WTC11 (cell line): ENCODE data around the gene RTEL1. TPM values are rescaled to one million over a fixed set of nuclear protein-coding genes. Genes with fewer than 3 reads are reported as not detected.
A peak's percentile ranks its signal among the peaks of the same experiment; 100 is the strongest.
"Not testable (repeated sequence)": the region's sequence is repeated elsewhere in the genome, so short reads cannot be mapped to it uniquely, and the experiment has no call there.

Experiments
- ATAC-seq: fragments of 200-7000 bp; cut with Tn5 transposase; 2 replicates; pipeline ENCODE4 v1.10.0; 2021; ENCODE audit warnings: mild to moderate bottlenecking, moderate library complexity
- CTCF ChIA-PET: fragments of 300-600 bp; sonication (Branson Sonifier 250); formaldehyde crosslinking; loops from one replicate; lab custom pipeline; 2021; ENCODE audit warnings: antibody characterized with exemption; lab: Charles Lee
- POLR2A ChIA-PET: fragments of 350-600 bp; sonication (Branson Sonifier 250); formaldehyde crosslinking; loops from one replicate; lab custom pipeline; 2021; ENCODE audit warnings: antibody characterized with exemption; lab: Charles Lee
- DNase-seq: peaks from one replicate; pipeline ENCODE4 v3.0.0; 2021; ENCODE audit warnings: low spot score
- H3K27ac Mint-ChIP-seq: 2 replicates; pipeline ENCODE4 v1.8.0; 2021; ENCODE audit warnings: mixed read lengths
- H3K27me3 Mint-ChIP-seq: 2 replicates; pipeline ENCODE4 v1.8.0; 2021; ENCODE audit warnings: low read depth, mild to moderate bottlenecking, moderate library complexity, mixed read lengths
- H3K36me3 Mint-ChIP-seq: 2 replicates; pipeline ENCODE4 v1.8.0; 2021; ENCODE audit warnings: mixed read lengths
- H3K4me1 Mint-ChIP-seq: 2 replicates; pipeline ENCODE4 v1.8.0; 2022; ENCODE audit warnings: mixed read lengths
- H3K4me3 Mint-ChIP-seq: 2 replicates; pipeline ENCODE4 v1.8.0; 2021; ENCODE audit warnings: mild to moderate bottlenecking, moderate library complexity, mixed read lengths
- H3K9me3 Mint-ChIP-seq: 2 replicates; pipeline ENCODE4 v1.8.0; 2021; ENCODE audit warnings: mixed read lengths
- CTCF ChIP-seq: fragments of 200-600 bp; IDR thresholded peaks from 2 replicates; pipeline ENCODE4 v1.8.0; 2022; ENCODE audit warnings: antibody characterized with exemption
- E2F5 ChIP-seq: sonication (generic); formaldehyde crosslinking; IDR thresholded peaks from 2 replicates; pipeline ENCODE4 v1.8.1; 2022; ENCODE audit warnings: mild to moderate bottlenecking, moderate library complexity, missing genetic modification reagents
- EMX1 ChIP-seq: fragments of 250-450 bp; sonication (Bioruptor Pico); IDR thresholded peaks from 2 replicates; pipeline ENCODE4 v1.8.0; 2021; ENCODE audit warnings: mild to moderate bottlenecking
- HMGA2 ChIP-seq: fragments of 250-450 bp; sonication (Bioruptor Pico); IDR thresholded peaks from 2 replicates; pipeline ENCODE4 v1.4.0; 2021; ENCODE audit warnings: mild to moderate bottlenecking, moderate library complexity
- HMGXB4 ChIP-seq: sonication (generic); formaldehyde crosslinking; IDR thresholded peaks from 2 replicates; pipeline ENCODE4 v1.8.1; 2023; ENCODE audit warnings: mild to moderate bottlenecking, moderate library complexity, missing genetic modification reagents
- NFE2L1 ChIP-seq: sonication (generic); formaldehyde crosslinking; IDR thresholded peaks from 2 replicates; pipeline ENCODE4 v1.8.1; 2023; ENCODE audit warnings: missing genetic modification reagents
- NR1H2 ChIP-seq: sonication (generic); formaldehyde crosslinking; IDR thresholded peaks from 2 replicates; pipeline ENCODE4 v1.9.0; 2021; ENCODE audit warnings: mild to moderate bottlenecking, moderate library complexity, missing genetic modification reagents
- TEAD4 ChIP-seq: sonication (generic); formaldehyde crosslinking; IDR thresholded peaks from 2 replicates; pipeline ENCODE4 v1.8.0; 2022; ENCODE audit warnings: mild to moderate bottlenecking, missing genetic modification reagents
- TP53 ChIP-seq: sonication (generic); formaldehyde crosslinking; IDR thresholded peaks from 2 replicates; pipeline ENCODE4 v1.8.1; 2023; ENCODE audit warnings: mild to moderate bottlenecking, missing genetic modification reagents
- ZNF317 ChIP-seq: sonication (generic); formaldehyde crosslinking; IDR thresholded peaks from 2 replicates; pipeline ENCODE4 v1.8.1; 2023; ENCODE audit warnings: low read depth, mild to moderate bottlenecking, moderate library complexity, missing genetic modification reagents, borderline replicate concordance
- ZSCAN18 ChIP-seq: fragments of 250-450 bp; sonication (Bioruptor Pico); IDR thresholded peaks from 2 replicates; pipeline ENCODE4 v2.1.2; 2022; ENCODE audit warnings: mild to moderate bottlenecking, moderate library complexity
- total RNA-seq: library from RNA; stranded (reverse); gene quantifications from 3 replicates; pipeline ENCODE4 v1.2.3, GENCODE V29; 2021

Gene RTEL1
- total RNA-seq, 1 experiment from 2014 or later, result 44.9 TPM

GRCh38 chr20:63714858-63715257 lies 56.7 kb downstream of the RTEL1 start (continued):
- TF ChIP-seq HMGXB4 (no peak), NFE2L1 (no peak), TEAD4 (CRISPR knock-in tag) (no peak), ZSCAN18 (CRISPR knock-in tag) (no peak)

GRCh38 chr20:63718996-63719395 lies 60.9 kb downstream of the RTEL1 start:
- H3K9me3 Mint-ChIP-seq, result no peaks in the 10 kb centered on the region
- H3K27ac Mint-ChIP-seq, result no peak overlapping the region; the same call in 1 of the 2 replicates
- no peak overlapping the region for H3K4me3 Mint-ChIP-seq
- H3K27me3 Mint-ChIP-seq, result no peaks in the 10 kb centered on the region
- TF ChIP-seq ZNF317 (CRISPR knock-in tag), result peak; percentile 69
- TF ChIP-seq NR1H2, result no peak
- H3K36me3 Mint-ChIP-seq, result peaks cover 43% of the 10 kb centered on the region
- no peak for DNase-seq
- no peaks in the 10 kb centered on the region for H3K4me1 Mint-ChIP-seq
- ATAC-seq, result no peak
- ChIA-PET CTCF (interaction anchor here (0.7 to 1.2 kb wide), 2 partner anchors 11 to 57 kb away, joined by 4 to 6 read pairs; partner anchors contain the start of genes ARFRP1 and ZGPAT), POLR2A (interaction anchor here (0.7 kb wide), 1 partner anchor 18 kb away, joined by 3 read pairs; the partner anchor contains the start of gene LIME1)

- H3K27me3 Mint-ChIP-seq, H3K9me3 Mint-ChIP-seq, H3K4me3 Mint-ChIP-seq, POLR2A ChIA-PET, H3K27ac Mint-ChIP-seq, H3K4me1 Mint-ChIP-seq, ATAC-seq, CTCF ChIA-PET, DNase-seq: not testable (repeated sequence)
- H3K36me3 Mint-ChIP-seq, result peaks cover 33% of the 10 kb centered on the region
Observed at GRCh38 chr20:63722967-63723622, 65.0 kb downstream of the RTEL1 start.

GRCh38 chr20:63730189-63730733 lies 72.1 kb downstream of the RTEL1 start:
- H3K27me3 Mint-ChIP-seq, H3K27ac Mint-ChIP-seq, CTCF ChIA-PET, POLR2A ChIA-PET, H3K4me1 Mint-ChIP-seq, H3K4me3 Mint-ChIP-seq, DNase-seq, ATAC-seq, H3K9me3 Mint-ChIP-seq: not testable (repeated sequence)
- H3K36me3 Mint-ChIP-seq, result peaks cover 14% of the 10 kb centered on the region

GRCh38 chr20:63731410-63731809 lies 73.3 kb downstream of the RTEL1 start:
- POLR2A ChIA-PET, result no interaction called here
- Mint-ChIP-seq H3K4me3 (no peak overlapping the region), H3K36me3 (peaks cover 11% of the 10 kb centered on the region), H3K27ac (no peak overlapping the region), H3K9me3 (no peaks in the 10 kb centered on the region), H3K27me3 (no peaks in the 10 kb centered on the region), H3K4me1 (no peaks in the 10 kb centered on the region)
- TF ChIP-seq TEAD4 (CRISPR knock-in tag) (no peak), CTCF (no peak), HMGA2 (no peak), TP53 (CRISPR knock-in tag) (no peak), EMX1 (CRISPR knock-in tag) (no peak), E2F5 (CRISPR knock-in tag) (no peak)
- CTCF ChIA-PET, result no interaction called here
- ATAC-seq, result no peak
- no peak for DNase-seq
